Measurements from ENCODE around the gene MTCL3.

The MTCL3 gene

GRCh38 chr6:127539272-127539671, 20.1 kb upstream of the MTCL3 start:
- Mint-ChIP-seq H3K4me3 (ENCODE audit: low read depth) (no peak overlapping the region), H3K27ac (no peak overlapping the region), H3K36me3 (ENCODE audit: insufficient read depth) (no peaks in the 10 kb centered on the region), H3K4me1 (ENCODE audit: low read depth) (no peaks in the 10 kb centered on the region), H3K27me3 (peaks cover 3% of the 10 kb centered on the region), H3K9me3 (ENCODE audit: low read depth) (no peaks in the 10 kb centered on the region)
- peak; percentile 26 for TF ChIP-seq CTCF (IDR thresholded peaks at IDR 0.05; ENCODE audit: unreplicated experiment)
- no peak for DNase-seq (ENCODE audit: low spot score, unreplicated experiment)

GRCh38 chr6:127538750-127539264, 19.7 kb upstream of the MTCL3 start:
- Mint-ChIP-seq H3K9me3 (ENCODE audit: low read depth) (no peaks in the 10 kb centered on the region), H3K27ac (no peak overlapping the region), H3K4me3 (ENCODE audit: low read depth) (no peak overlapping the region), H3K27me3 (peaks cover 3% of the 10 kb centered on the region), H3K36me3 (ENCODE audit: insufficient read depth) (no peaks in the 10 kb centered on the region), H3K4me1 (ENCODE audit: low read depth) (no peaks in the 10 kb centered on the region)
- no peak for DNase-seq (ENCODE audit: low spot score, unreplicated experiment)
- TF ChIP-seq CTCF (IDR thresholded peaks at IDR 0.05; ENCODE audit: unreplicated experiment) = no peak

- no peak for DNase-seq (ENCODE audit: low spot score, unreplicated experiment)
- Mint-ChIP-seq H3K27me3 (peaks cover 3% of the 10 kb centered on the region), H3K27ac (no peak overlapping the region), H3K4me3 (ENCODE audit: low read depth) (no peak overlapping the region), H3K36me3 (ENCODE audit: insufficient read depth) (no peaks in the 10 kb centered on the region), H3K9me3 (ENCODE audit: low read depth) (no peaks in the 10 kb centered on the region), H3K4me1 (ENCODE audit: low read depth) (no peaks in the 10 kb centered on the region)
- no peak for TF ChIP-seq CTCF (IDR thresholded peaks at IDR 0.05; ENCODE audit: unreplicated experiment)
These were observed 14.6 kb upstream of the MTCL3 start for GRCh38 chr6:127533736-127534135.

- no peaks in the 10 kb centered on the region for H3K4me1 Mint-ChIP-seq (ENCODE audit: low read depth)
- DNase-seq (ENCODE audit: low spot score, unreplicated experiment) = no peak
- peaks cover 3% of the 10 kb centered on the region for H3K27me3 Mint-ChIP-seq
- no peak for TF ChIP-seq CTCF (IDR thresholded peaks at IDR 0.05; ENCODE audit: unreplicated experiment)
- no peak overlapping the region for H3K27ac Mint-ChIP-seq
- H3K36me3 Mint-ChIP-seq (ENCODE audit: insufficient read depth) = no peaks in the 10 kb centered on the region
- no peaks in the 10 kb centered on the region for H3K9me3 Mint-ChIP-seq (ENCODE audit: low read depth)
- H3K4me3 Mint-ChIP-seq (ENCODE audit: low read depth) = no peak overlapping the region
These were observed 13.9 kb upstream of the MTCL3 start for GRCh38 chr6:127533011-127533410.

- Mint-ChIP-seq H3K4me3 (ENCODE audit: low read depth) (no peak overlapping the region), H3K4me1 (ENCODE audit: low read depth) (no peaks in the 10 kb centered on the region), H3K36me3 (ENCODE audit: insufficient read depth) (no peaks in the 10 kb centered on the region), H3K9me3 (ENCODE audit: low read depth) (no peaks in the 10 kb centered on the region), H3K27me3 (peaks cover 45% of the 10 kb centered on the region), H3K27ac (no peak overlapping the region)
- DNase-seq (ENCODE audit: low spot score, unreplicated experiment) = no peak
- no peak for TF ChIP-seq CTCF (IDR thresholded peaks at IDR 0.05; ENCODE audit: unreplicated experiment)
These were observed 3.6 kb upstream of the MTCL3 start for GRCh38 chr6:127522714-127523113.
